Osteoblast (primary cell): ENCODE results near the gene RAB27B. TPM values are rescaled to one million over a fixed set of nuclear protein-coding genes. Genes with fewer than 3 reads are reported as not detected.

Source experiments
- DNase-seq: peaks from one replicate; pipeline ENCODE4 v3.0.0; 2011; ENCODE audit warnings: low spot score, mixed read lengths; ENCODE audit not compliant: insufficient read length; ENCODE audit errors: missing footprints
- H2AFZ ChIP-seq: 2 replicates; pipeline ENCODE4 v1.6.0; 2011; ENCODE audit warnings: mild to moderate bottlenecking, low read length
- H3K27ac ChIP-seq: 2 replicates; pipeline ENCODE4 v1.5.1; 2011; ENCODE audit warnings: mild to moderate bottlenecking, low read depth, low read length, moderate library complexity
- H3K27me3 ChIP-seq: 2 replicates; pipeline ENCODE4 v1.6.0; 2012; ENCODE audit warnings: mild to moderate bottlenecking, control low read depth, inconsistent platforms, low read length, moderate library complexity; ENCODE audit not compliant: insufficient read depth
- H3K36me3 ChIP-seq: 2 replicates; pipeline ENCODE4 v1.5.1; 2011; ENCODE audit warnings: mild to moderate bottlenecking, low read length, control low read depth, moderate library complexity; ENCODE audit not compliant: insufficient read depth
- H3K4me1 ChIP-seq: 2 replicates; pipeline ENCODE4 v1.5.1; 2011; ENCODE audit warnings: mild to moderate bottlenecking, low read length, control low read depth, moderate library complexity; ENCODE audit not compliant: insufficient read depth
- H3K4me2 ChIP-seq: 2 replicates; pipeline ENCODE4 v1.6.0; 2011; ENCODE audit warnings: mild to moderate bottlenecking, low read length; ENCODE audit not compliant: insufficient read depth
- H3K4me3 ChIP-seq: fragments of 200-600 bp; sonication (generic); 3 replicates; pipeline ENCODE4 v1.5.1; 2012; ENCODE audit warnings: mild to moderate bottlenecking, low read length, inconsistent platforms; ENCODE audit not compliant: insufficient read depth
- H3K79me2 ChIP-seq: 2 replicates; pipeline ENCODE4 v1.6.0; 2012; ENCODE audit warnings: mild to moderate bottlenecking, low read length, control low read depth, inconsistent platforms; ENCODE audit not compliant: insufficient read depth
- H3K9me3 ChIP-seq: 2 replicates; pipeline ENCODE4 v1.5.1; 2011; ENCODE audit warnings: low read depth, low read length, control low read depth
- H4K20me1 ChIP-seq: 2 replicates; pipeline ENCODE4 v1.6.0; 2012; ENCODE audit warnings: mild to moderate bottlenecking, low read length, control low read depth; ENCODE audit not compliant: insufficient read depth
- CTCF ChIP-seq: IDR thresholded peaks from 2 replicates; pipeline ENCODE4 v1.5.1; 2011; ENCODE audit warnings: mild to moderate bottlenecking, low read depth, low read length, moderate library complexity; ENCODE audit errors: extremely low read depth
- total RNA-seq: library from RNA; depleted of rRNA; stranded (reverse); fragments of >200 nt; gene quantifications from 2 replicates; pipeline ENCODE4 v1.2.3, GENCODE V29; 2012

Gene RAB27B
- total RNA-seq, 1 donor = 55.7 TPM

GRCh38 chr18:54938506-54938905, 110.2 kb downstream of the RAB27B start:
- no peaks in the 10 kb centered on the region for H3K4me1 ChIP-seq
- no peak for TF ChIP-seq CTCF
- H4K20me1 ChIP-seq = no peaks in the 10 kb centered on the region
- no peaks in the 10 kb centered on the region for H3K27me3 ChIP-seq
- H3K4me2 ChIP-seq = no peak overlapping the region
- H3K4me3 ChIP-seq = no peak overlapping the region
- no peak for DNase-seq
- H3K9me3 ChIP-seq = no peaks in the 10 kb centered on the region
- H2AFZ ChIP-seq = no peak overlapping the region
- H3K79me2 ChIP-seq = no peaks in the 10 kb centered on the region
- no peak overlapping the region for H3K27ac ChIP-seq
- no peaks in the 10 kb centered on the region for H3K36me3 ChIP-seq

- Histone ChIP-seq H2AFZ (no peak overlapping the region), H3K27me3 (no peaks in the 10 kb centered on the region), H3K27ac (no peak overlapping the region), H3K4me3 (no peak overlapping the region), H3K79me2 (no peaks in the 10 kb centered on the region), H3K4me1 (no peaks in the 10 kb centered on the region), H4K20me1 (no peaks in the 10 kb centered on the region), H3K4me2 (no peak overlapping the region), H3K36me3 (no peaks in the 10 kb centered on the region), H3K9me3 (no peaks in the 10 kb centered on the region)
- TF ChIP-seq CTCF = no peak
- no peak for DNase-seq
These were observed 111.2 kb downstream of the RAB27B start for GRCh38 chr18:54939361-54939917.

GRCh38 chr18:54942144-54942543, 113.9 kb downstream of the RAB27B start:
- no peaks in the 10 kb centered on the region for H3K4me1 ChIP-seq
- H3K9me3 ChIP-seq = no peaks in the 10 kb centered on the region
- no peaks in the 10 kb centered on the region for H3K79me2 ChIP-seq
- H3K36me3 ChIP-seq = no peaks in the 10 kb centered on the region
- no peak overlapping the region for H3K4me3 ChIP-seq
- no peak for DNase-seq
- peak overlapping the region; percentile 36 for H2AFZ ChIP-seq
- H3K4me2 ChIP-seq = no peak overlapping the region
- no peaks in the 10 kb centered on the region for H3K27me3 ChIP-seq
- TF ChIP-seq CTCF = no peak
- no peak overlapping the region for H3K27ac ChIP-seq
- no peaks in the 10 kb centered on the region for H4K20me1 ChIP-seq

- Histone ChIP-seq H3K27me3 (no peaks in the 10 kb centered on the region), H4K20me1 (no peaks in the 10 kb centered on the region), H3K4me3 (no peak overlapping the region), H3K27ac (no peak overlapping the region), H3K4me1 (no peaks in the 10 kb centered on the region), H2AFZ (peak overlapping the region; percentile 36), H3K9me3 (no peaks in the 10 kb centered on the region), H3K4me2 (no peak overlapping the region), H3K79me2 (no peaks in the 10 kb centered on the region), H3K36me3 (no peaks in the 10 kb centered on the region)
- no peak for DNase-seq
- no peak for TF ChIP-seq CTCF
These were observed 114.3 kb downstream of the RAB27B start for GRCh38 chr18:54942569-54942968.

Other genes starting within 250 kb of the RAB27B start
- gene DYNAP, start 237.2 kb upstream of the RAB27B start, total RNA-seq = not detected in 2 replicates
- gene CCDC68, start 131.0 kb downstream of the RAB27B start, total RNA-seq = 9.0 and 13.3 TPM in 2 replicates